ENCODE data around the gene FBXO38.

Gene FBXO38

GRCh38 chr5:148426514-148426913, 42.8 kb downstream of the FBXO38 start:
- DNase-seq (ENCODE audit: low read depth, low spot score): no peak
- no peak overlapping the region for H3K27ac ChIP-seq

- H3K27ac ChIP-seq: no peak overlapping the region
- no peak for DNase-seq (ENCODE audit: low read depth, low spot score)
Measured at GRCh38 chr5:148427370-148428042, 43.7 kb downstream of the FBXO38 start.

- no peak for DNase-seq (ENCODE audit: low read depth, low spot score)
- H3K27ac ChIP-seq: no peak overlapping the region
Measured at GRCh38 chr5:148428848-148429247, 45.1 kb downstream of the FBXO38 start.

- DNase-seq (ENCODE audit: low read depth, low spot score): no peak
- no peak overlapping the region for H3K27ac ChIP-seq
Measured at GRCh38 chr5:148433826-148434225, 50.1 kb downstream of the FBXO38 start.

GRCh38 chr5:148436029-148436428, 52.3 kb downstream of the FBXO38 start:
- DNase-seq (ENCODE audit: low read depth, low spot score): no peak
- H3K27ac ChIP-seq: no peak overlapping the region

- DNase-seq (ENCODE audit: low read depth, low spot score): no peak
- no peak overlapping the region for H3K27ac ChIP-seq
Measured at GRCh38 chr5:148437249-148437648, 53.5 kb downstream of the FBXO38 start.

GRCh38 chr5:148438933-148439332, 55.2 kb downstream of the FBXO38 start:
- DNase-seq (ENCODE audit: low read depth, low spot score): no peak
- no peak overlapping the region for H3K27ac ChIP-seq

GRCh38 chr5:148443241-148443640, 59.5 kb downstream of the FBXO38 start:
- no peak overlapping the region for H3K27ac ChIP-seq

GRCh38 chr5:148443998-148444397, 60.2 kb downstream of the FBXO38 start:
- H3K27ac ChIP-seq: no peak overlapping the region
- DNase-seq (ENCODE audit: low read depth, low spot score): no peak

More at GRCh38 chr5:148443241-148443640, 59.5 kb downstream of the FBXO38 start:
- DNase-seq (ENCODE audit: low read depth, low spot score): no peak

- DNase-seq (ENCODE audit: low read depth, low spot score): no peak
- H3K27ac ChIP-seq: no peak overlapping the region
Measured at GRCh38 chr5:148445578-148445977, 61.8 kb downstream of the FBXO38 start.

GRCh38 chr5:148446611-148447010, 62.9 kb downstream of the FBXO38 start:
- DNase-seq (ENCODE audit: low read depth, low spot score): no peak
- no peak overlapping the region for H3K27ac ChIP-seq

- DNase-seq (ENCODE audit: low read depth, low spot score): no peak
- H3K27ac ChIP-seq: no peak overlapping the region
Measured at GRCh38 chr5:148452499-148453193, 68.9 kb downstream of the FBXO38 start.

- DNase-seq (ENCODE audit: low read depth, low spot score): no peak
- H3K27ac ChIP-seq: no peak overlapping the region
Measured at GRCh38 chr5:148454576-148454975, 70.8 kb downstream of the FBXO38 start.

GRCh38 chr5:148455185-148455584, 71.4 kb downstream of the FBXO38 start:
- H3K27ac ChIP-seq: no peak overlapping the region
- DNase-seq (ENCODE audit: low read depth, low spot score): no peak

GRCh38 chr5:148457183-148457620, 73.4 kb downstream of the FBXO38 start:
- H3K27ac ChIP-seq: no peak overlapping the region
- DNase-seq (ENCODE audit: low read depth, low spot score): no peak

- no peak for DNase-seq (ENCODE audit: low read depth, low spot score)
- no peak overlapping the region for H3K27ac ChIP-seq
Measured at GRCh38 chr5:148458036-148458888, 74.5 kb downstream of the FBXO38 start.

GRCh38 chr5:148459669-148460068, 75.9 kb downstream of the FBXO38 start:
- no peak for DNase-seq (ENCODE audit: low read depth, low spot score)
- no peak overlapping the region for H3K27ac ChIP-seq

GRCh38 chr5:148465381-148466235, 81.8 kb downstream of the FBXO38 start:
- H3K27ac ChIP-seq: no peak overlapping the region
- DNase-seq (ENCODE audit: low read depth, low spot score): no peak

GRCh38 chr5:148466236-148466580, 82.5 kb downstream of the FBXO38 start:
- no peak overlapping the region for H3K27ac ChIP-seq
- no peak for DNase-seq (ENCODE audit: low read depth, low spot score)

- DNase-seq (ENCODE audit: low read depth, low spot score): no peak
- H3K27ac ChIP-seq: no peak overlapping the region
Measured at GRCh38 chr5:148467958-148468357, 84.2 kb downstream of the FBXO38 start.

All from epithelial cell of prostate (primary cell).